GM21576 (cell line): ENCODE measurements around the gene HTR1E.
"Not testable (repeated sequence)": the region's sequence is repeated elsewhere in the genome, so short reads cannot be mapped to it uniquely, and the experiment has no call there.

Experiments used
- ATAC-seq: cut with Tn5 transposase; IDR thresholded peaks from one replicate; pipeline ENCODE4 v1.9.1; 2021; ENCODE audit warnings: mild to moderate bottlenecking, moderate library complexity; ENCODE audit not compliant: unreplicated experiment

HTR1E gene

GRCh38 chr6:86969573-86969972 is 32.2 kb downstream of the HTR1E start:
- no peak for ATAC-seq

GRCh38 chr6:86973088-86973487 is 35.8 kb downstream of the HTR1E start:
- no peak for ATAC-seq

GRCh38 chr6:86978251-86978650 is 40.9 kb downstream of the HTR1E start:
- no peak for ATAC-seq

GRCh38 chr6:87001494-87001893 is 64.2 kb downstream of the HTR1E start:
- no peak for ATAC-seq

- not testable (repeated sequence) for ATAC-seq
These were observed 65.1 kb downstream of the HTR1E start for GRCh38 chr6:87002391-87002790.

GRCh38 chr6:87006541-87006940 is 69.2 kb downstream of the HTR1E start:
- ATAC-seq: not testable (repeated sequence)

- ATAC-seq: not testable (repeated sequence)
These were observed 72.3 kb downstream of the HTR1E start for GRCh38 chr6:87009581-87009980.

- ATAC-seq: no peak
These were observed 74.7 kb downstream of the HTR1E start for GRCh38 chr6:87012035-87012434.

GRCh38 chr6:87012743-87013142 is 75.4 kb downstream of the HTR1E start:
- ATAC-seq: no peak

- no peak for ATAC-seq
These were observed 79.4 kb downstream of the HTR1E start for GRCh38 chr6:87016772-87017171.

GRCh38 chr6:87027021-87027420 is 89.7 kb downstream of the HTR1E start:
- ATAC-seq: no peak

- no peak for ATAC-seq
These were observed 92.5 kb downstream of the HTR1E start for GRCh38 chr6:87029711-87030314.

- no peak for ATAC-seq
These were observed 103.4 kb downstream of the HTR1E start for GRCh38 chr6:87040729-87041128.

- ATAC-seq: no peak
These were observed 108.3 kb downstream of the HTR1E start for GRCh38 chr6:87045521-87046075.

GRCh38 chr6:87049779-87050178 is 112.5 kb downstream of the HTR1E start:
- no peak for ATAC-seq

GRCh38 chr6:87053312-87053711 is 116.0 kb downstream of the HTR1E start:
- ATAC-seq: no peak

- peak; percentile 55 for ATAC-seq
These were observed 117.0 kb downstream of the HTR1E start for GRCh38 chr6:87054143-87054833.

GRCh38 chr6:87059943-87060342 is 122.6 kb downstream of the HTR1E start:
- ATAC-seq: no peak

GRCh38 chr6:87065117-87065516 is 127.8 kb downstream of the HTR1E start:
- no peak for ATAC-seq
